GM23338 (cell line): ENCODE results near the gene NHLH2.

Experiments
- CREB1 ChIP-seq: fragments of 250-450 bp; sonication (Bioruptor Pico); IDR thresholded peaks from 2 replicates; pipeline ENCODE4 v1.5.0; 2020; ENCODE audit warnings: low read depth, mild to moderate bottlenecking, moderate library complexity
- EZH2 ChIP-seq: fragments of 200-600 bp; sonication (generic); IDR thresholded peaks from one replicate; pipeline ENCODE4 v1.8.0; 2017; ENCODE audit warnings: antibody characterized with exemption, mild to moderate bottlenecking, low read depth; ENCODE audit not compliant: unreplicated experiment
- EZH2phosphoT487 ChIP-seq: fragments of 200-600 bp; sonication (generic); IDR thresholded peaks from one replicate; pipeline ENCODE4 v1.8.1; 2018; ENCODE audit warnings: antibody characterized with exemption; ENCODE audit not compliant: unreplicated experiment
- JUNB ChIP-seq: IDR thresholded peaks from one replicate; pipeline ENCODE4 v1.6.1; 2016; ENCODE audit warnings: antibody characterized with exemption; ENCODE audit not compliant: unreplicated experiment
- POLR2AphosphoS5 ChIP-seq: IDR thresholded peaks from 2 replicates; pipeline ENCODE4 v1.6.1; 2016; ENCODE audit warnings: antibody characterized with exemption, low read depth
- STAT1 ChIP-seq: IDR thresholded peaks from one replicate; pipeline ENCODE4 v1.6.1; 2016; ENCODE audit warnings: antibody characterized with exemption; ENCODE audit not compliant: unreplicated experiment
- ZNF114 ChIP-seq: fragments of 250-450 bp; sonication (Bioruptor Pico); IDR thresholded peaks from 2 replicates; pipeline ENCODE4 v1.5.0; 2020; ENCODE audit warnings: mild to moderate bottlenecking, moderate library complexity
- ZNF331 ChIP-seq: fragments of 250-450 bp; sonication (Bioruptor Pico); IDR thresholded peaks from 2 replicates; pipeline ENCODE4 v1.5.0; 2020; ENCODE audit warnings: low read depth, mild to moderate bottlenecking, moderate library complexity
- TF ChIP-seq, protein P1 (sequence below), 2 experiments: fragments of 200-600 bp in 1 of 2; sonication (generic) in 1 of 2; conservative IDR thresholded peaks; 2 replicates each; pipeline versions ENCODE4 v1.5.1 to v1.6.1; 2016 to 2017; ENCODE audit warnings: antibody characterized with exemption in 2 of 2, low read depth in 2 of 2, mild to moderate bottlenecking in 2 of 2, moderate library complexity in 1 of 2
- TF ChIP-seq, protein P2 (sequence below): IDR thresholded peaks from 2 replicates; pipeline ENCODE4 v1.6.1; 2016; ENCODE audit warnings: antibody characterized with exemption
- TF ChIP-seq, protein P3 (sequence below): IDR thresholded peaks from one replicate; pipeline ENCODE4 v1.6.1; 2018; ENCODE audit warnings: antibody characterized with exemption; ENCODE audit not compliant: unreplicated experiment

DNA sequence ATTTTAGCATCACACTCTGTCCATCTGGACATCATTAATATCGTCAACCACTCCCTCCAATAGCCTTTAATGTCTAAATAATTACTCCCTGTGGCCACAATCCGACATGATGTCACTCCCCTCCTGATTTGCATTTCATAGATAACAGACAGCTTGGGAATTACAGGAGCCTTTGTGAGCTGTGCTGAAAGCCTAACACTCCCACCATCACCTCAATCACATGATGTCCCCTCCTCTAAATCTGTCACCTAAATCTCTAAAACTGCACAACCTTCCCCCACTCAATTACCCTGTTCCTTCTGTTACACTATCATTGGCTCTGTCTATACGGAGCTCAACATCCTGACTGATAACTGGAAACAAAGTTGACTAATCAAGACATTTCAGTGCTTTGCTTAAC is 14.3 kb downstream of the NHLH2 start:
- TF ChIP-seq POLR2AphosphoS5 (no peak), STAT1 (no peak), JUNB (no peak), EZH2 (no peak), CREB1 (CRISPR knock-in tag) (no peak), EZH2phosphoT487 (no peak), ZNF114 (CRISPR knock-in tag) (no peak), ZNF331 (CRISPR knock-in tag) (no peak)
- TF ChIP-seq, protein P1, sequence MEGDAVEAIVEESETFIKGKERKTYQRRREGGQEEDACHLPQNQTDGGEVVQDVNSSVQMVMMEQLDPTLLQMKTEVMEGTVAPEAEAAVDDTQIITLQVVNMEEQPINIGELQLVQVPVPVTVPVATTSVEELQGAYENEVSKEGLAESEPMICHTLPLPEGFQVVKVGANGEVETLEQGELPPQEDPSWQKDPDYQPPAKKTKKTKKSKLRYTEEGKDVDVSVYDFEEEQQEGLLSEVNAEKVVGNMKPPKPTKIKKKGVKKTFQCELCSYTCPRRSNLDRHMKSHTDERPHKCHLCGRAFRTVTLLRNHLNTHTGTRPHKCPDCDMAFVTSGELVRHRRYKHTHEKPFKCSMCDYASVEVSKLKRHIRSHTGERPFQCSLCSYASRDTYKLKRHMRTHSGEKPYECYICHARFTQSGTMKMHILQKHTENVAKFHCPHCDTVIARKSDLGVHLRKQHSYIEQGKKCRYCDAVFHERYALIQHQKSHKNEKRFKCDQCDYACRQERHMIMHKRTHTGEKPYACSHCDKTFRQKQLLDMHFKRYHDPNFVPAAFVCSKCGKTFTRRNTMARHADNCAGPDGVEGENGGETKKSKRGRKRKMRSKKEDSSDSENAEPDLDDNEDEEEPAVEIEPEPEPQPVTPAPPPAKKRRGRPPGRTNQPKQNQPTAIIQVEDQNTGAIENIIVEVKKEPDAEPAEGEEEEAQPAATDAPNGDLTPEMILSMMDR (conservative IDR thresholded peaks at IDR 0.05; ENCODE audit: low read depth in 2 of 2), result no peak
- TF ChIP-seq, protein P2, sequence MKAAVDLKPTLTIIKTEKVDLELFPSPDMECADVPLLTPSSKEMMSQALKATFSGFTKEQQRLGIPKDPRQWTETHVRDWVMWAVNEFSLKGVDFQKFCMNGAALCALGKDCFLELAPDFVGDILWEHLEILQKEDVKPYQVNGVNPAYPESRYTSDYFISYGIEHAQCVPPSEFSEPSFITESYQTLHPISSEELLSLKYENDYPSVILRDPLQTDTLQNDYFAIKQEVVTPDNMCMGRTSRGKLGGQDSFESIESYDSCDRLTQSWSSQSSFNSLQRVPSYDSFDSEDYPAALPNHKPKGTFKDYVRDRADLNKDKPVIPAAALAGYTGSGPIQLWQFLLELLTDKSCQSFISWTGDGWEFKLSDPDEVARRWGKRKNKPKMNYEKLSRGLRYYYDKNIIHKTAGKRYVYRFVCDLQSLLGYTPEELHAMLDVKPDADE, result no peak
- TF ChIP-seq, protein P3, sequence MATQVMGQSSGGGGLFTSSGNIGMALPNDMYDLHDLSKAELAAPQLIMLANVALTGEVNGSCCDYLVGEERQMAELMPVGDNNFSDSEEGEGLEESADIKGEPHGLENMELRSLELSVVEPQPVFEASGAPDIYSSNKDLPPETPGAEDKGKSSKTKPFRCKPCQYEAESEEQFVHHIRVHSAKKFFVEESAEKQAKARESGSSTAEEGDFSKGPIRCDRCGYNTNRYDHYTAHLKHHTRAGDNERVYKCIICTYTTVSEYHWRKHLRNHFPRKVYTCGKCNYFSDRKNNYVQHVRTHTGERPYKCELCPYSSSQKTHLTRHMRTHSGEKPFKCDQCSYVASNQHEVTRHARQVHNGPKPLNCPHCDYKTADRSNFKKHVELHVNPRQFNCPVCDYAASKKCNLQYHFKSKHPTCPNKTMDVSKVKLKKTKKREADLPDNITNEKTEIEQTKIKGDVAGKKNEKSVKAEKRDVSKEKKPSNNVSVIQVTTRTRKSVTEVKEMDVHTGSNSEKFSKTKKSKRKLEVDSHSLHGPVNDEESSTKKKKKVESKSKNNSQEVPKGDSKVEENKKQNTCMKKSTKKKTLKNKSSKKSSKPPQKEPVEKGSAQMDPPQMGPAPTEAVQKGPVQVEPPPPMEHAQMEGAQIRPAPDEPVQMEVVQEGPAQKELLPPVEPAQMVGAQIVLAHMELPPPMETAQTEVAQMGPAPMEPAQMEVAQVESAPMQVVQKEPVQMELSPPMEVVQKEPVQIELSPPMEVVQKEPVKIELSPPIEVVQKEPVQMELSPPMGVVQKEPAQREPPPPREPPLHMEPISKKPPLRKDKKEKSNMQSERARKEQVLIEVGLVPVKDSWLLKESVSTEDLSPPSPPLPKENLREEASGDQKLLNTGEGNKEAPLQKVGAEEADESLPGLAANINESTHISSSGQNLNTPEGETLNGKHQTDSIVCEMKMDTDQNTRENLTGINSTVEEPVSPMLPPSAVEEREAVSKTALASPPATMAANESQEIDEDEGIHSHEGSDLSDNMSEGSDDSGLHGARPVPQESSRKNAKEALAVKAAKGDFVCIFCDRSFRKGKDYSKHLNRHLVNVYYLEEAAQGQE, result no peak
